ENCODE measurements around the gene MRFAP1.

DNA sequence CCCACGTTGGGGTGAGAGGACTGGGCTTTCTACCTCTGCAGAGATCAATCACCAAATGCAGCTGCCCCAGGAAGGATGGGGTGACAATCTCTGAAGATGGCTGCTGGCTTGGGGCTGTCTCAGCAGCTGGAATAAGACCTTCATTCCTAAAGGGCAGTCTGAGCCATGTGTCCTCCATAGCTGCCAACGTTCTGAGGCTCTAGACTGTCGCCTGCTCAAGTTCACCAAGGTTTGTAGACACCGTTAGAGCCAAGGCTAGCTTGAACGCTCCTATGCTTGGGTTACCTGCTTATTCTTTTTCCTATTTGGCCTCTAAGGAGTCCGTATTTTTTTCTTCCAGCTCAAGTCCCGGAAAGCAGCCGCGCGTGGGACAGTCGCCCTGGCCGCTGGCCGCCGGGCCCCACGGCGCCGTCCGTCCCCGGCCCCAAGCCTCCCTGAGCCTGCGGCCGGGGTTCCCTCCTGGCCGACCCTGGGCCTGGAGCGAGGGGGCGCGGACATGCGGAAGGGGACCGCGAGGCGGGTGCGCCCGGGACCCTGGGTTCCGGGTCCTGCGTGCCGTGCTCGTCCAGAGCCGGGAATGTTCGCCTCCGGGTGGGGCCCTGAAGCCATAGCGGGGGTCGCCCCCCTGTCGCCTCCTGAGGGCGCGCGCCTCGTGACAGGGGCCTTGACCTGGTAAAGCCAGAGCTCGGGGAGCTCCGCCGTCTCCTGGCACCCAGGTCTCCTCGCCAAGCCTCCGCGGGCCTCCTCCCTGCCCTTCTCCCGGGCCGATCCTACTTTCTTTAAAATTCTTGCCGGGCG lies 23.3 kb downstream of the MRFAP1 start:
- TF ChIP-seq, protein P1, sequence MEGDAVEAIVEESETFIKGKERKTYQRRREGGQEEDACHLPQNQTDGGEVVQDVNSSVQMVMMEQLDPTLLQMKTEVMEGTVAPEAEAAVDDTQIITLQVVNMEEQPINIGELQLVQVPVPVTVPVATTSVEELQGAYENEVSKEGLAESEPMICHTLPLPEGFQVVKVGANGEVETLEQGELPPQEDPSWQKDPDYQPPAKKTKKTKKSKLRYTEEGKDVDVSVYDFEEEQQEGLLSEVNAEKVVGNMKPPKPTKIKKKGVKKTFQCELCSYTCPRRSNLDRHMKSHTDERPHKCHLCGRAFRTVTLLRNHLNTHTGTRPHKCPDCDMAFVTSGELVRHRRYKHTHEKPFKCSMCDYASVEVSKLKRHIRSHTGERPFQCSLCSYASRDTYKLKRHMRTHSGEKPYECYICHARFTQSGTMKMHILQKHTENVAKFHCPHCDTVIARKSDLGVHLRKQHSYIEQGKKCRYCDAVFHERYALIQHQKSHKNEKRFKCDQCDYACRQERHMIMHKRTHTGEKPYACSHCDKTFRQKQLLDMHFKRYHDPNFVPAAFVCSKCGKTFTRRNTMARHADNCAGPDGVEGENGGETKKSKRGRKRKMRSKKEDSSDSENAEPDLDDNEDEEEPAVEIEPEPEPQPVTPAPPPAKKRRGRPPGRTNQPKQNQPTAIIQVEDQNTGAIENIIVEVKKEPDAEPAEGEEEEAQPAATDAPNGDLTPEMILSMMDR (IDR thresholded peaks at IDR 0.05) = no peak
- no peak for TF ChIP-seq EZH2 (IDR thresholded peaks at IDR 0.05; ENCODE audit: borderline replicate concordance, insufficient read depth, low read depth, low read length, poor library complexity, severe bottlenecking)

All from B cell (primary cell).